Adrenal gland (tissue), 5 donors: ENCODE results near the gene ADGRB3.

Source experiments
- POLR2A ChIP-seq, 2 donors: fragments of 450-650 bp; IDR thresholded peaks; one replicate each; pipeline ENCODE4 v1.6.1; 2017; ENCODE audit warnings: antibody characterized with exemption in 2 of 2, mild to moderate bottlenecking in 2 of 2, moderate library complexity in 1 of 2
- TF ChIP-seq, protein P1 (sequence below), 6 experiments: fragments of 450-650 bp in 4 of 6; fragments of 200-600 bp in 2 of 6; sonication (generic) in 1 of 6; IDR thresholded peaks; 1 replicate in 5 of 6; 2 replicates in 1 of 6; pipeline versions ENCODE4 v1.5.1 to v1.8.0; 2016 to 2021; ENCODE audit warnings: antibody characterized with exemption in 6 of 6, mild to moderate bottlenecking in 2 of 6, moderate library complexity in 1 of 6
- donor health status: DM: no; HTN: no; CAD: no.

DNA sequence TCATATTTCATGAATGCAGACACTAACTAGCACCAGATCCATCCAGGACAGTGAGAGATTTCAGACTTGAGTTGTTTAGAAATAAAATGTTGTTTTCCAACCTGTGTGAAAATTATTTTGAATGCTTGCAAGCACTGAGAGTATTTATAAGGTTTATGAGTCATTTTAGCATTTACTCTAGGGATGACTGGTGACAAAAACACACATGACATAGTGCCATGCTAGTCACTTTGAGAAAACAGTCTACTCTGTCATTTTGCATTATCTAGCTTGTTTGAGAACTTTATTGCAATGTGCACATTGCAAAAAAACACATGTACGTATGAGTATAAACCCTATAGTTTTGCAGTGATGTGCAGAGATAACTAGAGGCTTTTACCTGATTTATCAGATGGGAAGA is 705.1 kb downstream of the ADGRB3 start:
- TF ChIP-seq, protein P1, sequence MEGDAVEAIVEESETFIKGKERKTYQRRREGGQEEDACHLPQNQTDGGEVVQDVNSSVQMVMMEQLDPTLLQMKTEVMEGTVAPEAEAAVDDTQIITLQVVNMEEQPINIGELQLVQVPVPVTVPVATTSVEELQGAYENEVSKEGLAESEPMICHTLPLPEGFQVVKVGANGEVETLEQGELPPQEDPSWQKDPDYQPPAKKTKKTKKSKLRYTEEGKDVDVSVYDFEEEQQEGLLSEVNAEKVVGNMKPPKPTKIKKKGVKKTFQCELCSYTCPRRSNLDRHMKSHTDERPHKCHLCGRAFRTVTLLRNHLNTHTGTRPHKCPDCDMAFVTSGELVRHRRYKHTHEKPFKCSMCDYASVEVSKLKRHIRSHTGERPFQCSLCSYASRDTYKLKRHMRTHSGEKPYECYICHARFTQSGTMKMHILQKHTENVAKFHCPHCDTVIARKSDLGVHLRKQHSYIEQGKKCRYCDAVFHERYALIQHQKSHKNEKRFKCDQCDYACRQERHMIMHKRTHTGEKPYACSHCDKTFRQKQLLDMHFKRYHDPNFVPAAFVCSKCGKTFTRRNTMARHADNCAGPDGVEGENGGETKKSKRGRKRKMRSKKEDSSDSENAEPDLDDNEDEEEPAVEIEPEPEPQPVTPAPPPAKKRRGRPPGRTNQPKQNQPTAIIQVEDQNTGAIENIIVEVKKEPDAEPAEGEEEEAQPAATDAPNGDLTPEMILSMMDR (IDR thresholded peaks at IDR 0.05), result no peak
- no peak for TF ChIP-seq POLR2A (IDR thresholded peaks at IDR 0.05)
